Vagina (tissue), 2 donors: Measurements from ENCODE around the gene SLC39A9.

Experiments used
- POLR2AphosphoS5 ChIP-seq, 2 donors: sonication (generic); formaldehyde crosslinking; IDR thresholded peaks; one replicate each; pipeline ENCODE4 v1.9.0; 2017; ENCODE audit warnings: antibody characterized with exemption in 2 of 2, mild to moderate bottlenecking in 2 of 2, low read depth in 1 of 2; ENCODE audit not compliant: insufficient read depth in 1 of 2
- TF ChIP-seq, protein P1 (sequence below), 3 experiments: fragments of 450-650 bp in 2 of 3; fragments of 200-600 bp in 1 of 3; sonication (generic) in 1 of 3; IDR thresholded peaks; one replicate each; pipeline ENCODE4 v1.5.1; 2017 to 2019; ENCODE audit warnings: antibody characterized with exemption in 3 of 3, mild to moderate bottlenecking in 2 of 3, moderate library complexity in 2 of 3

DNA sequence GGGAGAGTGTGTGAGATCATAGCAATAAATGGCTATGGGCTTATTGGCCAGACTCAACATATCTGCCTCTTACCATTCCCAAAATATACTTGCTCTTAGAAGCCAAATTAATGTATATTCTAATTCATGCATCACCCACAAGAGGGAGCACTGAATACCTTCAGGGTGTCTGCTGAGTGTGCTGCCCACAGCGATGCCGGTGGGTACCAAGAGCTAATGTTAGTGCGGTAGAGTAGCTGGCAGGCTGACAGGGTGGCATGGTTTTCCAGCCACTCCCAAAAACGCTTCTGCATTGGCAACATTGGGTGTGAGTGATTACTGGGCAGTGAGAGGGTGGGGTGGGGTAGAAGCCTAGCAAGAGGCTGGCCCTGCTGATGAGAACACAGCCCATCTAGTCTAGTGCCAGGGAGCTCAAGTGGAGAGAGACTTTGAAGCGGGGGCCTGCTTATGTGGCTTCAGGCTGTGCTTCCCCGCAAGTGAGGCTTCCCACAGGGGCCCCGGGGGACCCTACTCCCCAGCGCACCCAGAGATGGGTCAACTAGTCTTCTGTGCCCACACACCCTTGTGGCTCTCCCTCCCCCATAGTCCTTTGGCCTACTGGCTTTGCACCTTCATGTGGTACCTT lies 76.8 kb downstream of the SLC39A9 start:
- TF ChIP-seq, protein P1, sequence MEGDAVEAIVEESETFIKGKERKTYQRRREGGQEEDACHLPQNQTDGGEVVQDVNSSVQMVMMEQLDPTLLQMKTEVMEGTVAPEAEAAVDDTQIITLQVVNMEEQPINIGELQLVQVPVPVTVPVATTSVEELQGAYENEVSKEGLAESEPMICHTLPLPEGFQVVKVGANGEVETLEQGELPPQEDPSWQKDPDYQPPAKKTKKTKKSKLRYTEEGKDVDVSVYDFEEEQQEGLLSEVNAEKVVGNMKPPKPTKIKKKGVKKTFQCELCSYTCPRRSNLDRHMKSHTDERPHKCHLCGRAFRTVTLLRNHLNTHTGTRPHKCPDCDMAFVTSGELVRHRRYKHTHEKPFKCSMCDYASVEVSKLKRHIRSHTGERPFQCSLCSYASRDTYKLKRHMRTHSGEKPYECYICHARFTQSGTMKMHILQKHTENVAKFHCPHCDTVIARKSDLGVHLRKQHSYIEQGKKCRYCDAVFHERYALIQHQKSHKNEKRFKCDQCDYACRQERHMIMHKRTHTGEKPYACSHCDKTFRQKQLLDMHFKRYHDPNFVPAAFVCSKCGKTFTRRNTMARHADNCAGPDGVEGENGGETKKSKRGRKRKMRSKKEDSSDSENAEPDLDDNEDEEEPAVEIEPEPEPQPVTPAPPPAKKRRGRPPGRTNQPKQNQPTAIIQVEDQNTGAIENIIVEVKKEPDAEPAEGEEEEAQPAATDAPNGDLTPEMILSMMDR (IDR thresholded peaks at IDR 0.05): no peak
- no peak for TF ChIP-seq POLR2AphosphoS5 (IDR thresholded peaks at IDR 0.05; ENCODE audit: insufficient read depth in 1 of 2, low read depth in 1 of 2)
